GM19351 (cell line): ENCODE measurements around the gene EIF4G2.

Source experiments
- ATAC-seq: cut with Tn5 transposase; IDR thresholded peaks from one replicate; pipeline ENCODE4 v1.9.1; 2021; ENCODE audit warnings: mild to moderate bottlenecking, moderate library complexity; ENCODE audit not compliant: unreplicated experiment

The EIF4G2 gene

GRCh38 chr11:10777806-10778205, 30.9 kb downstream of the EIF4G2 start:
- no peak for ATAC-seq

- ATAC-seq, result no peak
These were observed 31.3 kb downstream of the EIF4G2 start for GRCh38 chr11:10777393-10777793.

- no peak for ATAC-seq
These were observed 33.9 kb downstream of the EIF4G2 start for GRCh38 chr11:10774811-10775210.

- ATAC-seq, result no peak
These were observed 37.3 kb downstream of the EIF4G2 start for GRCh38 chr11:10771457-10771856.

- no peak for ATAC-seq
These were observed 38.0 kb downstream of the EIF4G2 start for GRCh38 chr11:10770626-10771254.

GRCh38 chr11:10764412-10764811, 44.3 kb downstream of the EIF4G2 start:
- ATAC-seq, result no peak

- no peak for ATAC-seq
These were observed 45.0 kb downstream of the EIF4G2 start for GRCh38 chr11:10763766-10764165.

- ATAC-seq, result no peak
These were observed 45.8 kb downstream of the EIF4G2 start for GRCh38 chr11:10762913-10763421.

- ATAC-seq, result peak; percentile 89
These were observed 46.5 kb downstream of the EIF4G2 start for GRCh38 chr11:10762185-10762584.

- ATAC-seq, result no peak
These were observed 47.5 kb downstream of the EIF4G2 start for GRCh38 chr11:10761085-10761698.

- ATAC-seq, result no peak
These were observed 49.8 kb downstream of the EIF4G2 start for GRCh38 chr11:10758957-10759356.

- ATAC-seq, result no peak
These were observed 56.2 kb downstream of the EIF4G2 start for GRCh38 chr11:10752486-10752885.

- no peak for ATAC-seq
These were observed 56.7 kb downstream of the EIF4G2 start for GRCh38 chr11:10752061-10752460.

GRCh38 chr11:10751581-10751940, 57.2 kb downstream of the EIF4G2 start:
- ATAC-seq, result peak; percentile 13

GRCh38 chr11:10750838-10751580, 57.7 kb downstream of the EIF4G2 start, which contains the start of gene CTR9:
Gene CTR9 (plus strand): TSS chr11:10751246. CDS start chr11:10751413, 167 bp downstream.
- ATAC-seq, result peak; percentile 92

- ATAC-seq, result no peak
These were observed 59.2 kb downstream of the EIF4G2 start for GRCh38 chr11:10749476-10749875.

- no peak for ATAC-seq
These were observed 61.0 kb downstream of the EIF4G2 start for GRCh38 chr11:10747733-10748132.
